Keratinocyte (primary cell): Measurements from ENCODE around the gene EPHB3.

Source experiments
- EZH2 ChIP-seq: IDR thresholded peaks from one replicate; pipeline ENCODE4 v1.6.1; 2012; ENCODE audit warnings: inconsistent platforms, mild to moderate bottlenecking, low read length, moderate library complexity
- TF ChIP-seq, protein P1 (sequence below), 3 experiments: IDR thresholded peaks in 1 of 3; conservative IDR thresholded peaks in 1 of 3; optimal IDR thresholded peaks in 1 of 3; 2 replicates in 2 of 3; 3 replicates in 1 of 3; pipeline versions ENCODE3 to v1.5.1; 2011; ENCODE audit warnings: low read length in 3 of 3, mild to moderate bottlenecking in 3 of 3, moderate library complexity in 2 of 3, control low read depth in 1 of 3, inconsistent platforms in 1 of 3; ENCODE audit not compliant: insufficient read depth in 2 of 3; ENCODE audit errors: extremely low read depth in 1 of 3

DNA sequence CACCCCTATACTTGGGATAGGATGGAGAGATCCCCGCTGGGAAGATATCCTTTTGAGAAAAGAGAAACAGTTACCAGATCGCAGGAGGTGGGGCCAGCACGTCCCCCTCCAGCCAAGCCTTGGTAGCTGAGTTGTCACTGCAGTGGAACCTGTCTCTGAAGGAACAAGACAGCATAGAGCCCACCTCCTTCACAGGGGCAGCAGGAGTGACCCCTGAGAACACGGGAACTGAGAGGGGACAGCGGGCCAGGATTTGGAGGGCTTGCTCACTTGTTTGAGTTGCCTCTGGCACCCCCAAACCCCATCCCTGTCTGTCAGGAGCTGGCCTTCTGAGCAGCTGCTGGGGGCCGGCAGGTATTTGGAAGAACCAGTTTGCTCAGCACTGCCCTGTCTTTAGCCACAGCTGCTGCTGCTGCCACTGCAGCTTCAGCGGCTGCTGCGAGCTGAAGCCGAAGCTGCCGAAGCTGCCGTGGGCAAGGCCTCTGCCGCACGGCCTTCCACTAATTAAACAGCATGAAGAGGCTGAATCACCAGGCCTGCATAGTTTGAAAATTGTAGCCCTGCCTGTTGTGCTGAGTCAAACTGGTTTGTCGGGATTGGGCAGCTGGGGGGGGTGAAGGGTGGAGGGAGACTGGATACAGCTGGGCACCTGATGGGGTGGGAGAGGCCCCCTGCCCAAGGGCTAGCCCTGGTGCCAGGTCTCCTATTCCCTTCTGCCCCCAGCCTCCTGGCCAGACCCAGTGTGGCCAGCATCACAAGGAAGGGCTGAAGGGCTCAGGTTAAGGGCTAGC, 4.0 kb downstream of the EPHB3 start:
- TF ChIP-seq, protein P1, sequence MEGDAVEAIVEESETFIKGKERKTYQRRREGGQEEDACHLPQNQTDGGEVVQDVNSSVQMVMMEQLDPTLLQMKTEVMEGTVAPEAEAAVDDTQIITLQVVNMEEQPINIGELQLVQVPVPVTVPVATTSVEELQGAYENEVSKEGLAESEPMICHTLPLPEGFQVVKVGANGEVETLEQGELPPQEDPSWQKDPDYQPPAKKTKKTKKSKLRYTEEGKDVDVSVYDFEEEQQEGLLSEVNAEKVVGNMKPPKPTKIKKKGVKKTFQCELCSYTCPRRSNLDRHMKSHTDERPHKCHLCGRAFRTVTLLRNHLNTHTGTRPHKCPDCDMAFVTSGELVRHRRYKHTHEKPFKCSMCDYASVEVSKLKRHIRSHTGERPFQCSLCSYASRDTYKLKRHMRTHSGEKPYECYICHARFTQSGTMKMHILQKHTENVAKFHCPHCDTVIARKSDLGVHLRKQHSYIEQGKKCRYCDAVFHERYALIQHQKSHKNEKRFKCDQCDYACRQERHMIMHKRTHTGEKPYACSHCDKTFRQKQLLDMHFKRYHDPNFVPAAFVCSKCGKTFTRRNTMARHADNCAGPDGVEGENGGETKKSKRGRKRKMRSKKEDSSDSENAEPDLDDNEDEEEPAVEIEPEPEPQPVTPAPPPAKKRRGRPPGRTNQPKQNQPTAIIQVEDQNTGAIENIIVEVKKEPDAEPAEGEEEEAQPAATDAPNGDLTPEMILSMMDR (optimal IDR thresholded peaks at IDR 0.05 in 1 of 3, IDR thresholded peaks at IDR 0.05 in 1 of 3, conservative IDR thresholded peaks at IDR 0.05 in 1 of 3; ENCODE audit: extremely low read depth in 1 of 3, insufficient read depth in 2 of 3, low read length in 3 of 3), result no peak
- TF ChIP-seq EZH2, result no peak
